SU-DHL-6 (cell line): ENCODE measurements around the gene STK38.
"Not testable (repeated sequence)": the region's sequence is repeated elsewhere in the genome, so short reads cannot be mapped to it uniquely, and the experiment has no call there.

ENCODE experiments used
- H2AFZ ChIP-seq: fragments of 200-600 bp; sonication (generic); 2 replicates; pipeline ENCODE4 v1.6.1; 2014; ENCODE audit warnings: low read depth, mild to moderate bottlenecking, moderate library complexity, mixed read lengths, antibody characterized with exemption, low read length; ENCODE audit not compliant: severe bottlenecking
- H3F3A ChIP-seq: fragments of 200-600 bp; shearing (Covaris generic); 2 replicates; pipeline ENCODE4 v1.6.0; 2016; ENCODE audit warnings: antibody characterized with exemption, mild to moderate bottlenecking; ENCODE audit not compliant: insufficient read depth
- H3K27ac ChIP-seq: fragments of 200-600 bp; sonication (generic); 2 replicates; pipeline ENCODE4 v1.5.1; 2016; ENCODE audit warnings: low read depth, mild to moderate bottlenecking, low read length, moderate library complexity, mixed read lengths
- H3K27me3 ChIP-seq: fragments of 200-600 bp; sonication (generic), shearing (Covaris generic); 2 replicates; pipeline ENCODE4 v1.6.0; 2014; ENCODE audit warnings: mild to moderate bottlenecking, low read length
- H3K36me3 ChIP-seq: fragments of 200-600 bp; sonication (generic); 2 replicates; pipeline ENCODE4 v1.6.1; 2014; ENCODE audit warnings: mild to moderate bottlenecking, low read length, mixed read lengths
- H3K4me2 ChIP-seq: fragments of 300-600, 200-600 bp; shearing (Covaris generic), sonication (generic); 2 replicates; pipeline ENCODE4 v1.6.0; 2014; ENCODE audit warnings: low read length, low read depth, mild to moderate bottlenecking; ENCODE audit not compliant: poor library complexity, severe bottlenecking
- H3K4me3 ChIP-seq: fragments of 200-600 bp; sonication (generic); 2 replicates; pipeline ENCODE4 v1.5.1; 2014; ENCODE audit warnings: antibody characterized with exemption, low read length, mild to moderate bottlenecking, mixed read lengths; ENCODE audit not compliant: insufficient read depth, poor library complexity, severe bottlenecking
- H3K79me2 ChIP-seq: fragments of 200-600 bp; sonication (generic); 2 replicates; pipeline ENCODE4 v1.6.1; 2014; ENCODE audit warnings: mild to moderate bottlenecking, low read length, moderate library complexity; ENCODE audit not compliant: insufficient read depth
- H3K9ac ChIP-seq: fragments of 200-600 bp; sonication (generic); 2 replicates; pipeline ENCODE4 v1.7.0; 2014; ENCODE audit warnings: mild to moderate bottlenecking, low read length
- H3K9me2 ChIP-seq: fragments of 200-600 bp; sonication (generic); replicated peaks from 2 replicates; pipeline ENCODE4 v1.6.1; 2014; ENCODE audit warnings: low read length; ENCODE audit not compliant: insufficient read depth
- H3K9me3 ChIP-seq: fragments of 200-600 bp; sonication (generic); 2 replicates; pipeline ENCODE4 v1.6.1; 2014; ENCODE audit warnings: low read length, mixed read lengths; ENCODE audit not compliant: insufficient read depth
- H4K20me1 ChIP-seq: fragments of 200-600 bp; sonication (generic); 2 replicates; pipeline ENCODE4 v1.6.1; 2014; ENCODE audit warnings: low read depth, mild to moderate bottlenecking, antibody characterized with exemption, low read length, moderate library complexity, mixed read lengths
- CTCF ChIP-seq: fragments of 200-600 bp; sonication (generic); IDR thresholded peaks from one replicate; pipeline ENCODE4 v1.5.1; 2017; ENCODE audit warnings: antibody characterized with exemption, mild to moderate bottlenecking, low read length, moderate library complexity; ENCODE audit not compliant: insufficient read depth, poor library complexity, severe bottlenecking
- EZH2phosphoT487 ChIP-seq: fragments of 200-600 bp; sonication (generic), shearing (Covaris generic); conservative IDR thresholded peaks from 2 replicates; pipeline ENCODE4 v1.6.1; 2018; ENCODE audit warnings: mild to moderate bottlenecking, antibody characterized with exemption, low read length, moderate library complexity, mixed read lengths

The STK38 gene

GRCh38 chr6:36487698-36488097 is 59.6 kb downstream of the STK38 start:
- H3K9me3 ChIP-seq, result no peaks in the 10 kb centered on the region
- H3K9ac ChIP-seq, result no peak overlapping the region
- H3K4me2 ChIP-seq, result no peak overlapping the region
- no peaks in the 10 kb centered on the region for H4K20me1 ChIP-seq
- H3K27me3 ChIP-seq, result no peaks in the 10 kb centered on the region
- H3K4me3 ChIP-seq, result no peak overlapping the region
- H3K9me2 ChIP-seq, result no peaks in the 10 kb centered on the region
- peaks cover 13% of the 10 kb centered on the region; the same call in 1 of the 2 replicates for H3K36me3 ChIP-seq
- no peaks in the 10 kb centered on the region for H3K79me2 ChIP-seq
- TF ChIP-seq EZH2phosphoT487 (no peak), CTCF (no peak)
- H3F3A ChIP-seq, result peaks cover 11% of the 10 kb centered on the region
- no peak overlapping the region for H3K27ac ChIP-seq
- no peak overlapping the region for H2AFZ ChIP-seq

- H2AFZ ChIP-seq, result no peak overlapping the region
- H3K4me2 ChIP-seq, result no peak overlapping the region
- no peaks in the 10 kb centered on the region for H3K79me2 ChIP-seq
- no peak overlapping the region for H3K27ac ChIP-seq
- H3K9me2 ChIP-seq, result no peaks in the 10 kb centered on the region
- no peaks in the 10 kb centered on the region for H3K9me3 ChIP-seq
- no peaks in the 10 kb centered on the region for H3F3A ChIP-seq
- TF ChIP-seq CTCF (no peak), EZH2phosphoT487 (no peak)
- H3K9ac ChIP-seq, result no peak overlapping the region
- H3K4me3 ChIP-seq, result no peak overlapping the region
- H3K36me3 ChIP-seq, result peaks cover 31% of the 10 kb centered on the region
- no peaks in the 10 kb centered on the region for H4K20me1 ChIP-seq
- H3K27me3 ChIP-seq, result no peaks in the 10 kb centered on the region
Measured at GRCh38 chr6:36484736-36485135, 62.5 kb downstream of the STK38 start.

GRCh38 chr6:36483326-36483725 is 64.0 kb downstream of the STK38 start:
- H3K27me3 ChIP-seq, H2AFZ ChIP-seq, H3K4me2 ChIP-seq, H4K20me1 ChIP-seq, H3K79me2 ChIP-seq, H3K4me3 ChIP-seq, H3K9ac ChIP-seq, H3K9me2 ChIP-seq, H3K9me3 ChIP-seq, H3F3A ChIP-seq, H3K27ac ChIP-seq: not testable (repeated sequence)
- peaks cover 37% of the 10 kb centered on the region for H3K36me3 ChIP-seq

GRCh38 chr6:36479256-36479655 is 68.0 kb downstream of the STK38 start:
- Histone ChIP-seq H3K36me3 (peaks cover 40% of the 10 kb centered on the region), H3K27ac (no peak overlapping the region)

More at GRCh38 chr6:36479256-36479655, 68.0 kb downstream of the STK38 start:
- Histone ChIP-seq H3K4me2 (no peak overlapping the region), H4K20me1 (no peaks in the 10 kb centered on the region), H3K79me2 (no peaks in the 10 kb centered on the region; the same call in 1 of the 2 replicates), H3K4me3 (no peak overlapping the region), H3K9ac (no peak overlapping the region), H3K9me2 (no peaks in the 10 kb centered on the region), H3F3A (0 out of 2 replicates have a peak, but pooled peaks cover 7% of the 10 kb centered on the region), H2AFZ (no peak overlapping the region), H3K27me3 (no peaks in the 10 kb centered on the region), H3K9me3 (no peaks in the 10 kb centered on the region)
- no peak for TF ChIP-seq CTCF
- TF ChIP-seq EZH2phosphoT487, result no peak
